Upper lobe of right lung (tissue), 1 donor: ENCODE measurements around the gene AGTPBP1. TPM values are rescaled to one million over a fixed set of nuclear protein-coding genes. Genes with fewer than 3 reads are reported as not detected.

ENCODE experiments used
- ATAC-seq: fragments of 200-7000 bp; cut with Tn5 transposase; one replicate; pipeline ENCODE4 v1.9.1; 2020; ENCODE audit warnings: mild to moderate bottlenecking, moderate library complexity
- DNase-seq: peaks from one replicate; pipeline ENCODE4 v3.0.0-alpha.2; 2020
- H3K27ac ChIP-seq: fragments of 200-600 bp; one replicate; pipeline ENCODE4 v1.8.0; 2022
- H3K27me3 ChIP-seq: fragments of 200-600 bp; one replicate; pipeline ENCODE4 v1.8.0; 2022; ENCODE audit warnings: mild to moderate bottlenecking
- H3K36me3 ChIP-seq: fragments of 200-600 bp; one replicate; pipeline ENCODE4 v1.8.0; 2022
- H3K4me1 ChIP-seq: fragments of 200-600 bp; one replicate; pipeline ENCODE4 v1.8.0; 2022
- H3K4me3 ChIP-seq: fragments of 200-600 bp; one replicate; pipeline ENCODE4 v1.8.0; 2022; ENCODE audit warnings: mild to moderate bottlenecking
- H3K9me3 ChIP-seq: fragments of 200-600 bp; one replicate; pipeline ENCODE4 v1.8.0; 2022
- intact Hi-C: fragments of 100-400 bp; cut with DNase I; formaldehyde crosslinking; loops from one replicate; pipeline ENCODE4 v1.11.0; 2022
- total RNA-seq: library from RNA; stranded (reverse); fragmentation: NEBNext Ultra II Directional; extraction: Animal tissue kit (Norgen Biotek cat#: 25700); gene quantifications from one replicate; pipeline ENCODE4 v1.2.1, GENCODE V29; 2021
- TF ChIP-seq, protein P1 (sequence below): fragments of 200-600 bp; IDR thresholded peaks from one replicate; pipeline ENCODE4 v1.8.0; 2022; ENCODE audit warnings: antibody characterized with exemption
- donor health status: DM: no; HTN: yes; CAD: no; lungs with severe emphysema.

AGTPBP1 gene
- total RNA-seq, 1 donor from 2014 or later = 51.7 TPM

DNA sequence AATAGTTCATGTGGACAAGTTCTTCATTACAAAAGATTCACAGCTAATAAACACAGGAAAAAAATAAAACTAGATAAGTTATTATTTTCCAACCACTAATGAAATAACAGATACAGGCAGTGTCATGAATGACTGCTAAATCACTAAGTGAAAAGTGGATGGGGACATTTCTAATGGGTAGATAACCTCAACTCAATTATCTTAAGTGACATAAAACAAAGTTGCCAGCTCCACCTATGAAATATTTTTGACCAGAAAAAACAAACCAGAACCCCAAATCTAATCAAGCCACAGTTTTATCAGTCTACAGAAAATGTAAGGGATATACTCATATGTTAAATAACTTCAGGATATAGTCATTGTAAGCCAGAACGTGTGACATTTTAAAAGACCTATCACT lies 74.4 kb downstream of the AGTPBP1 start:
- Histone ChIP-seq H3K9me3 (no peaks in the 10 kb centered on the region), H3K4me1 (no peaks in the 10 kb centered on the region), H3K36me3 (peaks cover 33% of the 10 kb centered on the region), H3K27me3 (no peaks in the 10 kb centered on the region), H3K27ac (no peak overlapping the region), H3K4me3 (no peak overlapping the region)
- TF ChIP-seq, protein P1, sequence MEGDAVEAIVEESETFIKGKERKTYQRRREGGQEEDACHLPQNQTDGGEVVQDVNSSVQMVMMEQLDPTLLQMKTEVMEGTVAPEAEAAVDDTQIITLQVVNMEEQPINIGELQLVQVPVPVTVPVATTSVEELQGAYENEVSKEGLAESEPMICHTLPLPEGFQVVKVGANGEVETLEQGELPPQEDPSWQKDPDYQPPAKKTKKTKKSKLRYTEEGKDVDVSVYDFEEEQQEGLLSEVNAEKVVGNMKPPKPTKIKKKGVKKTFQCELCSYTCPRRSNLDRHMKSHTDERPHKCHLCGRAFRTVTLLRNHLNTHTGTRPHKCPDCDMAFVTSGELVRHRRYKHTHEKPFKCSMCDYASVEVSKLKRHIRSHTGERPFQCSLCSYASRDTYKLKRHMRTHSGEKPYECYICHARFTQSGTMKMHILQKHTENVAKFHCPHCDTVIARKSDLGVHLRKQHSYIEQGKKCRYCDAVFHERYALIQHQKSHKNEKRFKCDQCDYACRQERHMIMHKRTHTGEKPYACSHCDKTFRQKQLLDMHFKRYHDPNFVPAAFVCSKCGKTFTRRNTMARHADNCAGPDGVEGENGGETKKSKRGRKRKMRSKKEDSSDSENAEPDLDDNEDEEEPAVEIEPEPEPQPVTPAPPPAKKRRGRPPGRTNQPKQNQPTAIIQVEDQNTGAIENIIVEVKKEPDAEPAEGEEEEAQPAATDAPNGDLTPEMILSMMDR = no peak
- DNase-seq = no peak
- no peak for ATAC-seq
- intact Hi-C loops = no loop called here

DNA sequence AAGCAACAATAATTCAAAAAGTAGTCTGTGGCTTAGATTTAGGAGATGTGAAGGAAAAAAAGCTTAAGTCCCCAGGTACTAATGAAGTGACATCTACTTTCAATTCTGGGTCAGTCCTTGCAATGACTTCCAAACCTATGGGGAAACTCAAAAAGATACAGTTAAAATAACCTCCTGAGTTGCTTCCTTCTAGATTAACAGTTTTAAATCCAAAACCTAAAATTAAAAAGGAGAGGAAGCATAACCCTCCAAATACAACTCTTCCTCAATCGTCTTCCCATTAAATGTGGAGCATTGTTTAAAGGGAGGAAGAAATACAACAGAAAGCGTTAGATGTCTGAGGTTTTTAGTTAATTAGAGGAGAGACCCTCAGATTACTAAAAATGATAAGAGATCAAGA lies 75.7 kb downstream of the AGTPBP1 start:
- Histone ChIP-seq H3K4me1 (no peaks in the 10 kb centered on the region), H3K36me3 (peaks cover 21% of the 10 kb centered on the region), H3K27me3 (no peaks in the 10 kb centered on the region), H3K9me3 (no peaks in the 10 kb centered on the region), H3K4me3 (no peak overlapping the region), H3K27ac (no peak overlapping the region)
- DNase-seq (no peak), ATAC-seq (no peak)
- TF ChIP-seq, protein P1 = no peak
- intact Hi-C loops = no loop called here

DNA sequence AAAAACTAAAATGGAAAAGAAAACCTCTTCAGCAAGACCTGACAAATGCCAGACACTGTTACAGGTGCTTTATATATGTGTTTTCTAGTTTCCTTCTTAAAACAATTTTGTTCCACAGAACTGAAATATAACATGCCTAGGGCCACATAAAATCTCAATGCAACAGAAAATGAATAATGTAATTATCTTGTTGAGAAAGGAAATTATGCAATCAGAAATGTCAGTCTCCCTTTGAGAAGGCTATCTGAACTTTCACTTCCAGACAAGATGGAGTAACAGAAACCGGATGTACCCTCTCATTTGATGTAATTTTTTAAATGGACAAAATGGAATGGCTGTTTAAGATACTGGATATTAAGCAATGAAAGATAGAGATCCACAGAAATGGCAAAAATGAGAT lies 79.2 kb downstream of the AGTPBP1 start:
- H3K9me3 ChIP-seq = no peaks in the 10 kb centered on the region
- ATAC-seq = no peak
- H3K36me3 ChIP-seq = no peaks in the 10 kb centered on the region
- DNase-seq = no peak
- H3K4me1 ChIP-seq = no peaks in the 10 kb centered on the region
- no peak overlapping the region for H3K27ac ChIP-seq
- no peaks in the 10 kb centered on the region for H3K27me3 ChIP-seq
- TF ChIP-seq, protein P1 = no peak
- intact Hi-C loops = no loop called here
- no peak overlapping the region for H3K4me3 ChIP-seq

DNA sequence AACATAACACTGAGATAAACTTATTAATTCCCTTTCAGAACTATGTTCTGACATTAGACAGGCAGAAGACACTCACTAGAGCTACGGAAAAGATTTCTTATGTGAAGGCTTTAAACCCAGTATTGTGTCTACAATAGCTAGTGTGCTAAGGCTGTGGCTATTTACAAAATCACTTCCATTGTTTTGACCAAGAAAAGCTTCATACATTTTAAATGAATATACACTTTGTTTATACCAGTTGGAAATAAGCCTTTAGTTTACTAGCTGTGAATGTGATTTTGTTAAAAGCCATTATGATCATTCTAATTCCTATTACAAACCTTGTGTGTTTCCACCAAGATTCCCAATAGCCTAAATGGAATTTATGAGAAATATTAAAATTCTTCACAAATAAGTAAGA lies 83.0 kb downstream of the AGTPBP1 start:
- H3K36me3 ChIP-seq = peaks cover 7% of the 10 kb centered on the region
- intact Hi-C loops = no loop called here
- no peaks in the 10 kb centered on the region for H3K9me3 ChIP-seq
- TF ChIP-seq, protein P1 = no peak
- no peak for DNase-seq
- no peak overlapping the region for H3K27ac ChIP-seq
- ATAC-seq = no peak
- no peaks in the 10 kb centered on the region for H3K4me1 ChIP-seq
- H3K4me3 ChIP-seq = no peak overlapping the region
- H3K27me3 ChIP-seq = no peaks in the 10 kb centered on the region

DNA sequence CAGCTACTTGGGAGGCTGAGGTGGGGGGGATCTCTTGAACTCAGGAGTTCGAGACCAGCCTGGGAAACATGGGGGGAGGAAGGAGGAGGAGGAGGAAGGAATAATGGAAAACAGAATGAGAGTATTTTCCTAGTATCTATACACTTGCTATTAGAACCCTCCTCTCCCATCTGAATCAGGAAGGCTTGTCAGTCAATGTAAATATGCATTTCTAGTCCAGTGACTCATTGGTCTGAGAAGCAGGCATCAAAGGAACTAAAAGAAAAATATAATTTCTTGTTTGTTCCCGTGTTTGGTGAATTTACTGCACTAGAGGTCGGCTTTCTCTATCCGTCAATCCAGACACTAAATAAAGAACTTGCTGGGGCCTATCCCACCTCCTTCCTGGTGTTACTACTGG lies 88.6 kb downstream of the AGTPBP1 start:
- intact Hi-C loops = no loop called here
- no peak overlapping the region for H3K27ac ChIP-seq
- H3K9me3 ChIP-seq = no peaks in the 10 kb centered on the region
- H3K4me1 ChIP-seq = no peaks in the 10 kb centered on the region
- DNase-seq (no peak), ATAC-seq (no peak)
- no peaks in the 10 kb centered on the region for H3K27me3 ChIP-seq
- TF ChIP-seq, protein P1 = no peak
- H3K4me3 ChIP-seq = no peak overlapping the region
- peaks cover 7% of the 10 kb centered on the region for H3K36me3 ChIP-seq

DNA sequence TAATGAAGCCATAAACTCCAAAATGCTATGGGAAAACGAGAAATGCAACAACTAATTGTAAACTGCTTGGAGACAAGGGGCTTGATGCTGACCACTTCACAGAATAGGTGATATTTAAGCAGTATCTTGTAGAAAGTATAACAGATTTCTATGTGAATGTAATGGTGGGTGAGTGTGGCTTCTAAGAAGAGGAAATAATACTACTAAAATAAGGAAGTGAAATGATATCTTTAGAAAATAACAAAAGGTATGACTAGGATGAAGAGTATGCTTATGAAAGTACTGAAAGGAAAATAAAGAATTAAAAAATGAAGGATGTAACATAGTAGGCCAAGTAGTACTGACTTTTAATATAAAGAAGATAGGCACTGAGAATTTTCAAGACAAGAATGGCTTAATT lies 94.2 kb downstream of the AGTPBP1 start:
- Histone ChIP-seq H3K4me3 (no peak overlapping the region), H3K27ac (no peak overlapping the region), H3K27me3 (no peaks in the 10 kb centered on the region), H3K4me1 (no peaks in the 10 kb centered on the region), H3K9me3 (no peaks in the 10 kb centered on the region), H3K36me3 (no peaks in the 10 kb centered on the region)
- ATAC-seq (no peak), DNase-seq (no peak)
- TF ChIP-seq, protein P1 = no peak
- intact Hi-C loops = no loop called here
